H1 (cell line): ENCODE measurements around the gene DRC3. TPM values are rescaled to one million over a fixed set of nuclear protein-coding genes. Genes with fewer than 3 reads are reported as not detected.

Source experiments
- CTCF ChIA-PET: fragments of 300-600 bp; sonication (Branson Sonifier 250); formaldehyde crosslinking; loops from one replicate; lab custom pipeline; 2021; ENCODE audit not compliant: partially characterized antibody; lab: Charles Lee
- POLR2A ChIA-PET: fragments of 300-600 bp; sonication (Branson Sonifier 250); formaldehyde crosslinking; loops from one replicate; lab custom pipeline; 2021; ENCODE audit warnings: inconsistent platforms; ENCODE audit not compliant: partially characterized antibody; lab: Charles Lee
- DNase-seq, 2 experiments: peaks; one replicate each; pipeline versions ENCODE4 v3.0.0 to v3.0.0-alpha.2; 2010 to 2022; ENCODE audit warnings: low spot score in 2 of 2, low read depth in 1 of 2, mixed read lengths in 1 of 2
- FAIRE-seq: peaks from 2 replicates; lab custom pipeline; 2011; peaks lifted over from hg19 to GRCh38; lab: Jason Lieb, UNC
- H2AFZ ChIP-seq: 2 replicates; pipeline ENCODE4 v1.8.1; 2012; ENCODE audit warnings: low read length, inconsistent platforms
- H2AK5ac ChIP-seq: 2 replicates; pipeline ENCODE4 v1.6.1; 2013; ENCODE audit warnings: low read depth, low read length
- H2BK120ac ChIP-seq: replicated peaks from 2 replicates; pipeline ENCODE3; 2013; ENCODE audit warnings: low read depth, low read length, inconsistent platforms
- H2BK12ac ChIP-seq: 2 replicates; pipeline ENCODE4 v1.6.1; 2013; ENCODE audit warnings: low read depth, low read length
- H2BK15ac ChIP-seq: 2 replicates; pipeline ENCODE4 v1.6.1; 2013; ENCODE audit warnings: low read length
- H2BK20ac ChIP-seq: 2 replicates; pipeline ENCODE4 v1.6.1; 2013; ENCODE audit warnings: low read length
- H2BK5ac ChIP-seq: 2 replicates; pipeline ENCODE4 v1.6.1; 2013; ENCODE audit warnings: low read depth, low read length
- H3K14ac ChIP-seq: 2 replicates; pipeline ENCODE4 v1.6.1; 2013; ENCODE audit warnings: inconsistent platforms; ENCODE audit not compliant: insufficient read length
- H3K18ac ChIP-seq: 2 replicates; pipeline ENCODE4 v1.6.1; 2013; ENCODE audit warnings: low read length; ENCODE audit errors: extremely low read depth
- H3K23ac ChIP-seq: 2 replicates; pipeline ENCODE4 v1.6.1; 2013; ENCODE audit warnings: inconsistent platforms; ENCODE audit not compliant: insufficient read length
- H3K23me2 ChIP-seq: 2 replicates; pipeline ENCODE4 v1.6.1; 2013; ENCODE audit warnings: low read depth, low read length
- H3K27ac ChIP-seq: 2 replicates; pipeline ENCODE4 v1.6.1; 2011; ENCODE audit warnings: low read depth, low read length, inconsistent platforms
- H3K27me3 ChIP-seq, 4 experiments: replicated peaks in 1 of 4; 1 replicate in 1 of 4; 2 replicates in 3 of 4; pipeline versions ENCODE4 v1.6.1 to v1.8.1; 2011 to 2013; ENCODE audit warnings: low read length in 3 of 4, mild to moderate bottlenecking in 3 of 4, inconsistent platforms in 2 of 4, mixed read lengths in 2 of 4, moderate library complexity in 1 of 4; ENCODE audit not compliant: control insufficient read depth in 3 of 4, insufficient read depth in 3 of 4; ENCODE audit errors: extremely low read depth in 1 of 4
- H3K36me3 ChIP-seq, 4 experiments: 2 replicates each; pipeline versions ENCODE4 v1.6.1 to v1.8.1; 2011 to 2013; ENCODE audit warnings: mild to moderate bottlenecking in 4 of 4, low read length in 3 of 4, moderate library complexity in 2 of 4, control low read depth in 1 of 4, inconsistent platforms in 1 of 4; ENCODE audit not compliant: insufficient read depth in 4 of 4, control insufficient read depth in 2 of 4
- H3K4ac ChIP-seq: replicated peaks from 2 replicates; pipeline ENCODE3; 2013; ENCODE audit warnings: low read length, low read depth, mixed read lengths, inconsistent platforms; ENCODE audit not compliant: insufficient read length
- H3K4me1 ChIP-seq, 4 experiments: replicated peaks in 1 of 4; 1 replicate in 1 of 4; 2 replicates in 3 of 4; pipeline versions ENCODE4 v1.6.1 to v1.8.1; 2011 to 2013; ENCODE audit warnings: low read length in 3 of 4, inconsistent platforms in 2 of 4, mixed read lengths in 1 of 4; ENCODE audit not compliant: insufficient read depth in 4 of 4, control insufficient read depth in 3 of 4
- H3K4me2 ChIP-seq, 2 experiments: 2 replicates each; pipeline versions ENCODE4 v1.6.1 to v1.8.1; 2011 to 2013; ENCODE audit warnings: low read depth in 2 of 2, low read length in 2 of 2, control low read depth in 1 of 2, inconsistent platforms in 1 of 2, mild to moderate bottlenecking in 1 of 2; ENCODE audit not compliant: insufficient read depth in 1 of 2
- H3K4me3 ChIP-seq, 4 experiments: fragments of 200-600, 300-600 bp in 1 of 4; sonication (generic), shearing (Covaris generic), sonication (Bioruptor Twin) in 1 of 4; 2 replicates each; pipeline versions ENCODE4 v1.5.1 to v1.8.1; 2011 to 2016; ENCODE audit warnings: low read length in 4 of 4, low read depth in 3 of 4, control low read depth in 2 of 4, inconsistent platforms in 2 of 4, mild to moderate bottlenecking in 2 of 4, mixed read lengths in 1 of 4, moderate library complexity in 1 of 4; ENCODE audit not compliant: insufficient read depth in 2 of 4; ENCODE audit errors: extremely low read depth in 1 of 4
- H3K56ac ChIP-seq: replicated peaks from 2 replicates; pipeline ENCODE3; 2013; ENCODE audit warnings: low read depth, mild to moderate bottlenecking, mixed read lengths, low read length, inconsistent platforms; ENCODE audit not compliant: insufficient read length
- H3K79me1 ChIP-seq: 2 replicates; pipeline ENCODE4 v1.6.1; 2013; ENCODE audit warnings: low read depth, low read length, control low read depth
- H3K79me2 ChIP-seq, 2 experiments: 2 replicates each; pipeline versions ENCODE4 v1.6.1 to v1.8.1; 2012 to 2013; ENCODE audit warnings: low read length in 2 of 2, mild to moderate bottlenecking in 2 of 2, inconsistent platforms in 1 of 2; ENCODE audit not compliant: insufficient read depth in 2 of 2, control insufficient read depth in 1 of 2
- H3K9ac ChIP-seq, 4 experiments: replicated peaks in 1 of 4; 1 replicate in 1 of 4; 2 replicates in 3 of 4; pipeline versions ENCODE4 v1.6.1 to v1.8.1; 2011 to 2013; ENCODE audit warnings: low read depth in 3 of 4, low read length in 3 of 4, control low read depth in 2 of 4, mild to moderate bottlenecking in 2 of 4, moderate library complexity in 2 of 4, inconsistent platforms in 1 of 4; ENCODE audit errors: extremely low read depth in 1 of 4
- H3K9me3 ChIP-seq, 2 experiments: 2 replicates each; pipeline versions ENCODE4 v1.6.1 to v1.8.1; 2012 to 2013; ENCODE audit warnings: mild to moderate bottlenecking in 2 of 2, moderate library complexity in 2 of 2, control low read depth in 1 of 2, inconsistent platforms in 1 of 2, low read depth in 1 of 2, low read length in 1 of 2, mixed read lengths in 1 of 2; ENCODE audit not compliant: insufficient read depth in 2 of 2
- H4K20me1 ChIP-seq, 2 experiments: replicated peaks in 1 of 2; 2 replicates each; pipeline versions ENCODE3 to v1.8.1; 2011 to 2013; ENCODE audit warnings: inconsistent platforms in 2 of 2, low read length in 2 of 2, mild to moderate bottlenecking in 1 of 2; ENCODE audit not compliant: insufficient read depth in 2 of 2, control insufficient read depth in 1 of 2
- H4K5ac ChIP-seq: 2 replicates; pipeline ENCODE4 v1.6.1; 2013; ENCODE audit warnings: low read length, low read depth, mixed read lengths, inconsistent platforms; ENCODE audit not compliant: insufficient read length
- H4K8ac ChIP-seq: 2 replicates; pipeline ENCODE4 v1.8.0; 2013; ENCODE audit warnings: mild to moderate bottlenecking, moderate library complexity, low read length, inconsistent platforms; ENCODE audit not compliant: insufficient read depth; ENCODE audit errors: extremely low read depth
- H4K91ac ChIP-seq: replicated peaks from 2 replicates; pipeline ENCODE3; 2013; ENCODE audit warnings: low read length, mixed read lengths, inconsistent platforms; ENCODE audit not compliant: insufficient read length
- ASH2L ChIP-seq: fragments of 200-600, 300-600 bp; sonication (generic); IDR thresholded peaks from one replicate; pipeline ENCODE4 v1.7.1; 2017; ENCODE audit warnings: low read length
- BCL11A ChIP-seq, 2 experiments: IDR thresholded peaks; one replicate each; pipeline ENCODE4 v1.6.1; 2011; ENCODE audit warnings: low read depth in 2 of 2, low read length in 2 of 2, mild to moderate bottlenecking in 2 of 2
- BRCA1 ChIP-seq: IDR thresholded peaks from 2 replicates; pipeline ENCODE4 v1.6.1; 2012; ENCODE audit warnings: low read depth, low read length, improper control_type of control experiment
- CBX8 ChIP-seq: fragments of 300-800, 300-1000 bp; sonication (generic); IDR thresholded peaks from 2 replicates; pipeline ENCODE4 v1.7.1; 2016; ENCODE audit warnings: low read depth, low read length, borderline replicate concordance
- EP300 ChIP-seq, 2 experiments: IDR thresholded peaks; 1 replicate in 1 of 2; 2 replicates in 1 of 2; pipeline ENCODE4 v1.6.1; 2011 to 2012; ENCODE audit warnings: low read depth in 2 of 2, low read length in 2 of 2, mild to moderate bottlenecking in 2 of 2, borderline replicate concordance in 1 of 2, inconsistent platforms in 1 of 2, moderate library complexity in 1 of 2
- FOSL1 ChIP-seq: IDR thresholded peaks from 2 replicates; pipeline ENCODE4 v1.6.1; 2011; ENCODE audit warnings: mild to moderate bottlenecking, low read depth, low read length, moderate library complexity; ENCODE audit not compliant: insufficient read depth
- PHF8 ChIP-seq: fragments of 200-600 bp; sonication (generic); conservative IDR thresholded peaks from 2 replicates; pipeline ENCODE4 v1.7.1; 2012; ENCODE audit warnings: low read depth, mild to moderate bottlenecking, inconsistent platforms, low read length, moderate library complexity
- POLR2A ChIP-seq, 2 experiments: IDR thresholded peaks; 1 replicate in 1 of 2; 2 replicates in 1 of 2; pipeline ENCODE4 v1.6.1; 2011; ENCODE audit warnings: low read depth in 2 of 2, low read length in 2 of 2, mild to moderate bottlenecking in 2 of 2; ENCODE audit errors: control extremely low read depth in 1 of 2
- SP2 ChIP-seq: IDR thresholded peaks from 2 replicates; pipeline ENCODE4 v1.6.1; 2012; ENCODE audit warnings: mild to moderate bottlenecking, low read length, inconsistent platforms
- TAF1 ChIP-seq: IDR thresholded peaks from 2 replicates; pipeline ENCODE4 v1.6.1; 2011; ENCODE audit warnings: mild to moderate bottlenecking, low read depth, low read length
- ZNF274 ChIP-seq: IDR thresholded peaks from 2 replicates; pipeline ENCODE4 v1.7.0; 2012; ENCODE audit warnings: low read length, borderline replicate concordance; ENCODE audit errors: extremely low read depth
- WGBS, 2 experiments: shearing (Covaris generic) in 1 of 2; methylation state at CpG; one replicate each; pipeline versions ENCODE4 v1.1.6 to v1.1.7; 2013 to 2015; ENCODE audit warnings: low lambda C conversion rate in 2 of 2, mixed read lengths in 2 of 2, inconsistent platforms in 1 of 2, low coverage in 1 of 2, missing lambda C conversion rate in 1 of 2; ENCODE audit not compliant: insufficient replicate concordance in 2 of 2, insufficient coverage in 1 of 2, insufficient read length in 1 of 2; ENCODE audit errors: extremely low coverage in 1 of 2, missing lambda C conversion rate in 1 of 2; 5-methylcytosine and 5-hydroxymethylcytosine counted together
- polyA plus RNA-seq, 7 experiments: library from polyadenylated mRNA; depleted of rRNA in 3 of 7; stranded (reverse) in 5 of 7; unstranded in 2 of 7; fragments of >200 nt in 5 of 7; fragments of 200-250 nt in 2 of 7; gene quantifications; 1 replicate in 5 of 7; 2 replicates in 1 of 7; 4 replicates in 1 of 7; pipeline versions ENCODE4 v1.2.1 to v1.2.3, GENCODE V29; 2011 to 2013; ENCODE audit warnings: missing spikeins in 2 of 7, mixed read lengths in 2 of 7
- total RNA-seq: library from RNA; stranded (reverse); fragmentation: NEBNext Ultra II Directional; extraction: Animal tissue kit (Norgen Biotek cat#: 25700); gene quantifications from 2 replicates; pipeline ENCODE4 v1.2.1, GENCODE V29; 2021
- TF ChIP-seq, protein P1 (sequence below), 3 experiments: IDR thresholded peaks; 1 replicate in 2 of 3; 2 replicates in 1 of 3; pipeline versions ENCODE4 v1.5.1 to v1.6.1; 2011; ENCODE audit warnings: low read length in 3 of 3, mild to moderate bottlenecking in 3 of 3, inconsistent platforms in 2 of 3, low read depth in 1 of 3, moderate library complexity in 1 of 3; ENCODE audit not compliant: insufficient read depth in 1 of 3; ENCODE audit errors: control extremely low read depth in 1 of 3

The DRC3 gene
- total and polyA plus RNA-seq, 2 of the 8 experiments (the other 6 are each of a cell fraction or from before 2014, with no cell fraction given): 0.59 TPM; not detected in 1

DNA sequence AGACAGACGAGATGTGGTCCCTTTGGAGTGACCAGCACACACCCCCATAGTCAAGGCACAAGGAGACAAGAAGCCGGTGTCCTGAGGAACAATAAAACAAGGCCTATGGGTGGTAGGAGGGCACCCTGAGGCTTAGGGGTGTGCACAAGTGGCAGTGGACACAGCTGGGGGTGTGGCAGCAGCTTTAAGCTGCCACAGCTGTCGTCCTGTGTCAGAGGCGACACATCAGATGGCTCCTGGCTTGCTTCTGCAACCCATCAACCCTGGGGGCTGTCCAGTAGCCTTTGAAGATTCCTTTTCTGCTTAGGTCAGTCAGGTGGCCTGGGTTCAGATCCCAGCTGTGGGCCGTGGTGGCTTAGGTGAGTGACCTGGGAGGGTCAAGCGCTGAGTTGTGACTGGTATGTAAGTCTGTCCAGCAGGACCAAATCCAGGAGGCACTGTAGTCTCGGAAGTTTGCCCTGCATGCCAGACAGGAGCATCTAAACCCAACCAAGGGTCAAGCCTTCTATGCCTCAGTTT lies 15.8 kb downstream of the DRC3 start:
- Histone ChIP-seq H3K4me3 (no peak overlapping the region), H3K36me3 (no peaks in the 10 kb centered on the region), H4K8ac (no peak overlapping the region; the same call in 1 of the 2 replicates), H3K27ac (no peak overlapping the region), H2AK5ac (no peak overlapping the region), H3K9me3 (no peaks in the 10 kb centered on the region), H3K23me2 (no peaks in the 10 kb centered on the region), H3K23ac (no peak overlapping the region), H3K14ac (no peak overlapping the region), H2BK5ac (no peak overlapping the region), H3K27me3 (no peaks in the 10 kb centered on the region; a peak in 1 of 7 replicates), H3K4ac (no peak overlapping the region), H4K20me1 (no peaks in the 10 kb centered on the region), H2AFZ (no peak overlapping the region), H3K9ac (no peak overlapping the region), H4K91ac (no peak overlapping the region), H3K79me1 (no peaks in the 10 kb centered on the region), H3K4me2 (no peak overlapping the region), H3K4me1 (no peaks in the 10 kb centered on the region; a peak in 1 of 7 replicates), H3K56ac (no peak overlapping the region), H4K5ac (no peak overlapping the region), H2BK12ac (no peak overlapping the region), H2BK15ac (no peak overlapping the region), H2BK120ac (no peak overlapping the region), H3K79me2 (no peaks in the 10 kb centered on the region), H2BK20ac (no peak overlapping the region), H3K18ac (no peak overlapping the region)
- FAIRE-seq (no peak), DNase-seq (no peak)
- POLR2A ChIA-PET: no interaction called here
- 94% methylated on average over 7 of the region's 7 CpGs; no CpG with 5 or more reads in 1 of the 2 experiments for WGBS, 2 experiments
- CTCF ChIA-PET: interaction anchor here (0.5 to 3.9 kb wide), 5 partner anchors 12 to 98 kb away, joined by 4 to 23 read pairs (median 5); no protein-coding TSS in a partner anchor
- TF ChIP-seq PHF8: no peak
- TF ChIP-seq ASH2L: no peak
- TF ChIP-seq ZNF274: no peak
- no peak for TF ChIP-seq CBX8
- TF ChIP-seq FOSL1: no peak
- TF ChIP-seq, protein P1, sequence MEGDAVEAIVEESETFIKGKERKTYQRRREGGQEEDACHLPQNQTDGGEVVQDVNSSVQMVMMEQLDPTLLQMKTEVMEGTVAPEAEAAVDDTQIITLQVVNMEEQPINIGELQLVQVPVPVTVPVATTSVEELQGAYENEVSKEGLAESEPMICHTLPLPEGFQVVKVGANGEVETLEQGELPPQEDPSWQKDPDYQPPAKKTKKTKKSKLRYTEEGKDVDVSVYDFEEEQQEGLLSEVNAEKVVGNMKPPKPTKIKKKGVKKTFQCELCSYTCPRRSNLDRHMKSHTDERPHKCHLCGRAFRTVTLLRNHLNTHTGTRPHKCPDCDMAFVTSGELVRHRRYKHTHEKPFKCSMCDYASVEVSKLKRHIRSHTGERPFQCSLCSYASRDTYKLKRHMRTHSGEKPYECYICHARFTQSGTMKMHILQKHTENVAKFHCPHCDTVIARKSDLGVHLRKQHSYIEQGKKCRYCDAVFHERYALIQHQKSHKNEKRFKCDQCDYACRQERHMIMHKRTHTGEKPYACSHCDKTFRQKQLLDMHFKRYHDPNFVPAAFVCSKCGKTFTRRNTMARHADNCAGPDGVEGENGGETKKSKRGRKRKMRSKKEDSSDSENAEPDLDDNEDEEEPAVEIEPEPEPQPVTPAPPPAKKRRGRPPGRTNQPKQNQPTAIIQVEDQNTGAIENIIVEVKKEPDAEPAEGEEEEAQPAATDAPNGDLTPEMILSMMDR (IDR thresholded peaks at IDR 0.05; ENCODE audit: control extremely low read depth in 1 of 3, insufficient read depth in 1 of 3, low read depth in 1 of 3, low read length in 3 of 3): no peak
- TF ChIP-seq POLR2A (IDR thresholded peaks at IDR 0.05; ENCODE audit: control extremely low read depth in 1 of 2, low read depth in 2 of 2, low read length in 2 of 2): no peak
- TF ChIP-seq SP2: no peak
- TF ChIP-seq TAF1: no peak
- no peak for TF ChIP-seq EP300 (IDR thresholded peaks at IDR 0.05; ENCODE audit: borderline replicate concordance in 1 of 2, low read depth in 2 of 2, low read length in 2 of 2)
- TF ChIP-seq BRCA1: no peak
- TF ChIP-seq BCL11A (IDR thresholded peaks at IDR 0.05; ENCODE audit: low read depth in 2 of 2, low read length in 2 of 2): no peak
